ENCODE results near the gene SIL1. TPM values are rescaled to one million over a fixed set of nuclear protein-coding genes. Genes with fewer than 3 reads are reported as not detected.

Gene SIL1
- total RNA-seq, 1 experiment from 2014 or later, result 46.5 TPM

GRCh38 chr5:139090581-139090980, 107.6 kb downstream of the SIL1 start:
- Histone ChIP-seq H3K4me3 (no peak overlapping the region), H4K20me1 (ENCODE audit: insufficient read depth) (no peaks in the 10 kb centered on the region), H3K4me2 (no peak overlapping the region), H3K9me3 (ENCODE audit: insufficient read depth, low read depth) (no peaks in the 10 kb centered on the region), H3K27me3 (ENCODE audit: insufficient read depth, low read depth) (no peaks in the 10 kb centered on the region), H3K79me2 (ENCODE audit: low read depth) (no peaks in the 10 kb centered on the region), H3K4me1 (replicated peaks; ENCODE audit: insufficient read depth) (no peaks in the 10 kb centered on the region), H2AFZ (no peak overlapping the region), H3K27ac (no peak overlapping the region), H3F3A (ENCODE audit: insufficient read depth, low read depth) (no peaks in the 10 kb centered on the region), H3K36me3 (ENCODE audit: low read depth) (no peaks in the 10 kb centered on the region), H3K9me2 (ENCODE audit: insufficient read depth) (no peaks in the 10 kb centered on the region)
- no TSS peak for BruUV-seq (replicated peaks)
- ChIA-PET CTCF (no interaction called here), POLR2A (ENCODE audit: unreplicated experiment) (no interaction called here)
- no peak for DNase-seq
- intact Hi-C loops (cut with micrococcal nuclease; ENCODE audit: unreplicated experiment), result no loop called here
- TF ChIP-seq, protein P1, sequence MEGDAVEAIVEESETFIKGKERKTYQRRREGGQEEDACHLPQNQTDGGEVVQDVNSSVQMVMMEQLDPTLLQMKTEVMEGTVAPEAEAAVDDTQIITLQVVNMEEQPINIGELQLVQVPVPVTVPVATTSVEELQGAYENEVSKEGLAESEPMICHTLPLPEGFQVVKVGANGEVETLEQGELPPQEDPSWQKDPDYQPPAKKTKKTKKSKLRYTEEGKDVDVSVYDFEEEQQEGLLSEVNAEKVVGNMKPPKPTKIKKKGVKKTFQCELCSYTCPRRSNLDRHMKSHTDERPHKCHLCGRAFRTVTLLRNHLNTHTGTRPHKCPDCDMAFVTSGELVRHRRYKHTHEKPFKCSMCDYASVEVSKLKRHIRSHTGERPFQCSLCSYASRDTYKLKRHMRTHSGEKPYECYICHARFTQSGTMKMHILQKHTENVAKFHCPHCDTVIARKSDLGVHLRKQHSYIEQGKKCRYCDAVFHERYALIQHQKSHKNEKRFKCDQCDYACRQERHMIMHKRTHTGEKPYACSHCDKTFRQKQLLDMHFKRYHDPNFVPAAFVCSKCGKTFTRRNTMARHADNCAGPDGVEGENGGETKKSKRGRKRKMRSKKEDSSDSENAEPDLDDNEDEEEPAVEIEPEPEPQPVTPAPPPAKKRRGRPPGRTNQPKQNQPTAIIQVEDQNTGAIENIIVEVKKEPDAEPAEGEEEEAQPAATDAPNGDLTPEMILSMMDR (conservative IDR thresholded peaks at IDR 0.05), result no peak
- no peak for TF ChIP-seq EZH2 (IDR thresholded peaks at IDR 0.05; ENCODE audit: low read depth)

GRCh38 chr5:139088024-139088423, 110.1 kb downstream of the SIL1 start:
- Histone ChIP-seq H2AFZ (no peak overlapping the region), H3K27ac (no peak overlapping the region), H3K4me1 (replicated peaks; ENCODE audit: insufficient read depth) (no peaks in the 10 kb centered on the region), H3K27me3 (ENCODE audit: insufficient read depth, low read depth) (no peaks in the 10 kb centered on the region), H3K4me2 (no peak overlapping the region), H3K4me3 (no peak overlapping the region), H4K20me1 (ENCODE audit: insufficient read depth) (no peaks in the 10 kb centered on the region), H3F3A (ENCODE audit: insufficient read depth, low read depth) (no peaks in the 10 kb centered on the region), H3K36me3 (ENCODE audit: low read depth) (no peaks in the 10 kb centered on the region), H3K9me2 (ENCODE audit: insufficient read depth) (no peaks in the 10 kb centered on the region), H3K9me3 (ENCODE audit: insufficient read depth, low read depth) (no peaks in the 10 kb centered on the region), H3K79me2 (ENCODE audit: low read depth) (no peaks in the 10 kb centered on the region)
- no peak for DNase-seq
- ChIA-PET CTCF (no interaction called here), POLR2A (ENCODE audit: unreplicated experiment) (no interaction called here)
- TF ChIP-seq EZH2 (IDR thresholded peaks at IDR 0.05; ENCODE audit: low read depth), result no peak
- TF ChIP-seq, protein P1 (conservative IDR thresholded peaks at IDR 0.05), result no peak
- intact Hi-C loops (cut with micrococcal nuclease; ENCODE audit: unreplicated experiment), result no loop called here
- no TSS peak for BruUV-seq (replicated peaks)

GRCh38 chr5:139082813-139083498, 115.2 kb downstream of the SIL1 start:
- TF ChIP-seq EZH2 (IDR thresholded peaks at IDR 0.05; ENCODE audit: low read depth), result no peak
- TF ChIP-seq, protein P1 (conservative IDR thresholded peaks at IDR 0.05), result no peak
- Histone ChIP-seq H3F3A (ENCODE audit: insufficient read depth, low read depth) (no peaks in the 10 kb centered on the region), H3K36me3 (ENCODE audit: low read depth) (no peaks in the 10 kb centered on the region), H3K9me2 (ENCODE audit: insufficient read depth) (no peaks in the 10 kb centered on the region), H3K27ac (no peak overlapping the region), H3K27me3 (ENCODE audit: insufficient read depth, low read depth) (no peaks in the 10 kb centered on the region), H3K4me3 (no peak overlapping the region), H3K9me3 (ENCODE audit: insufficient read depth, low read depth) (no peaks in the 10 kb centered on the region), H3K4me2 (no peak overlapping the region), H3K4me1 (replicated peaks; ENCODE audit: insufficient read depth) (no peaks in the 10 kb centered on the region), H3K79me2 (ENCODE audit: low read depth) (no peaks in the 10 kb centered on the region), H2AFZ (no peak overlapping the region), H4K20me1 (ENCODE audit: insufficient read depth) (no peaks in the 10 kb centered on the region)
- ChIA-PET CTCF (no interaction called here), POLR2A (ENCODE audit: unreplicated experiment) (no interaction called here)
- no peak for DNase-seq
- intact Hi-C loops (cut with micrococcal nuclease; ENCODE audit: unreplicated experiment), result no loop called here
- BruUV-seq (replicated peaks), result no TSS peak
